Loucy (cell line): ENCODE results near the gene SLC51A.

Experiments
- H2AFZ ChIP-seq: fragments of 200-600 bp; sonication (generic); 2 replicates; pipeline ENCODE4 v1.6.0; 2016; ENCODE audit warnings: antibody characterized with exemption, mild to moderate bottlenecking, low read length, moderate library complexity
- H3F3A ChIP-seq: fragments of 200-600 bp; 2 replicates; pipeline ENCODE4 v1.6.0; 2016; ENCODE audit warnings: antibody characterized with exemption, low read depth, mild to moderate bottlenecking
- H3K27me3 ChIP-seq: fragments of 200-600 bp; sonication (generic); 2 replicates; pipeline ENCODE4 v1.6.1; 2014; ENCODE audit warnings: low read length, mild to moderate bottlenecking; ENCODE audit not compliant: insufficient read depth, poor library complexity, severe bottlenecking
- H3K36me3 ChIP-seq: fragments of 200-600 bp; sonication (generic); 2 replicates; pipeline ENCODE4 v1.6.1; 2016; ENCODE audit warnings: low read length; ENCODE audit not compliant: insufficient read depth
- H3K4me1 ChIP-seq: fragments of 200-600 bp; sonication (generic); 2 replicates; pipeline ENCODE4 v1.5.1; 2014; ENCODE audit warnings: low read length, mild to moderate bottlenecking; ENCODE audit not compliant: insufficient read depth, poor library complexity, severe bottlenecking
- H3K4me2 ChIP-seq: fragments of 200-600 bp; sonication (generic); 2 replicates; pipeline ENCODE4 v1.6.0; 2014; ENCODE audit warnings: antibody characterized with exemption, low read length, low read depth, mild to moderate bottlenecking; ENCODE audit not compliant: poor library complexity, severe bottlenecking
- H3K4me3 ChIP-seq: fragments of 200-600 bp; sonication (generic); 2 replicates; pipeline ENCODE4 v1.5.1; 2014; ENCODE audit warnings: low read length, mild to moderate bottlenecking, mixed read lengths; ENCODE audit not compliant: poor library complexity, severe bottlenecking
- H3K79me2 ChIP-seq: fragments of 200-600 bp; sonication (generic); 2 replicates; pipeline ENCODE4 v1.6.1; 2014; ENCODE audit warnings: low read length; ENCODE audit not compliant: insufficient read depth
- H3K9ac ChIP-seq: fragments of 200-600 bp; sonication (generic); 2 replicates; pipeline ENCODE4 v1.6.0; 2014; ENCODE audit warnings: mild to moderate bottlenecking, low read depth, low read length, moderate library complexity; ENCODE audit not compliant: poor library complexity, severe bottlenecking
- H3K9me2 ChIP-seq: fragments of 200-600 bp; sonication (generic); replicated peaks from 2 replicates; pipeline ENCODE4 v1.6.1; 2016; ENCODE audit warnings: low read depth, low read length, mixed read lengths
- H3K9me3 ChIP-seq: fragments of 200-600 bp; sonication (generic); 2 replicates; pipeline ENCODE4 v1.6.1; 2014; ENCODE audit warnings: mild to moderate bottlenecking, antibody characterized with exemption, low read length, low read depth; ENCODE audit not compliant: insufficient read depth
- H4K20me1 ChIP-seq: fragments of 200-600 bp; sonication (generic); 2 replicates; pipeline ENCODE4 v1.6.0; 2014; ENCODE audit warnings: antibody characterized with exemption, low read length, mild to moderate bottlenecking; ENCODE audit not compliant: insufficient read depth, poor library complexity, severe bottlenecking
- CTCF ChIP-seq: fragments of 200-600 bp; sonication (generic); conservative IDR thresholded peaks from 2 replicates; pipeline ENCODE4 v1.5.1; 2014; ENCODE audit warnings: mild to moderate bottlenecking, antibody characterized with exemption, low read length
- EZH2phosphoT487 ChIP-seq: fragments of 200-600 bp; IDR thresholded peaks from 2 replicates; pipeline ENCODE4 v1.6.1; 2018; ENCODE audit warnings: antibody characterized with exemption, mild to moderate bottlenecking, moderate library complexity, borderline replicate concordance

Gene SLC51A

DNA sequence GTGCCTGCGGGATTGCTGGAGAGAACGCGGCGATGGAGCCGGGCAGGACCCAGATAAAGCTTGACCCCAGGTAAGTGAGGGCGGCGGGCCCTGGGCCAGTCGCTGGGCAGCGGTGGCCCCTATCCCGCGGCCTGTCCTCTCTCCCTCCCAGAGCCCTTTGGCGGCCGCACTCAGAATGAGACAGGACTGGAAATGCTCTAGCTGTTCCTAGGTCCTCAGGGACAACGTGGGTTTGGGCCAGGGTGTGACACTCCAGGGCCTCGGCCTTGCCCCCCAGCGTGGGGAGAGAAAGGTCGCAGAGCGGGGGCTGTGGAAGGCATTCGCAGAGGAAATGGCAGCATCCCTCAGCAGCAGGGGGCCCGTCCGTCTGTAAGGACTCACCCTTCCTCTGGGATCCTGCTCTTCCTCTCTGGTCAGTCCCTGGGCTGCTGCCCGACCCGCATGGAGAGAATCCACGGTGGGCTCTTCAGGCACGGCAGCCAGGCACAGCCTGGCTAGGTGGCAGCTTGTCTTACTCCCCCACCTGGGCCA lies 412 bp downstream of the SLC51A start:
- no peak overlapping the region for H3K9ac ChIP-seq
- no peaks in the 10 kb centered on the region for H3K79me2 ChIP-seq
- H3K4me2 ChIP-seq, result no peak overlapping the region
- TF ChIP-seq CTCF (no peak), EZH2phosphoT487 (no peak)
- H3K27me3 ChIP-seq, result no peaks in the 10 kb centered on the region
- peaks cover 29% of the 10 kb centered on the region for H3K4me1 ChIP-seq
- H4K20me1 ChIP-seq, result no peaks in the 10 kb centered on the region
- no peak overlapping the region for H3K4me3 ChIP-seq
- no peaks in the 10 kb centered on the region for H3K36me3 ChIP-seq
- H3K9me3 ChIP-seq, result no peaks in the 10 kb centered on the region
- H3K9me2 ChIP-seq, result no peaks in the 10 kb centered on the region
- H3F3A ChIP-seq, result no peaks in the 10 kb centered on the region
- no peak overlapping the region for H2AFZ ChIP-seq

DNA sequence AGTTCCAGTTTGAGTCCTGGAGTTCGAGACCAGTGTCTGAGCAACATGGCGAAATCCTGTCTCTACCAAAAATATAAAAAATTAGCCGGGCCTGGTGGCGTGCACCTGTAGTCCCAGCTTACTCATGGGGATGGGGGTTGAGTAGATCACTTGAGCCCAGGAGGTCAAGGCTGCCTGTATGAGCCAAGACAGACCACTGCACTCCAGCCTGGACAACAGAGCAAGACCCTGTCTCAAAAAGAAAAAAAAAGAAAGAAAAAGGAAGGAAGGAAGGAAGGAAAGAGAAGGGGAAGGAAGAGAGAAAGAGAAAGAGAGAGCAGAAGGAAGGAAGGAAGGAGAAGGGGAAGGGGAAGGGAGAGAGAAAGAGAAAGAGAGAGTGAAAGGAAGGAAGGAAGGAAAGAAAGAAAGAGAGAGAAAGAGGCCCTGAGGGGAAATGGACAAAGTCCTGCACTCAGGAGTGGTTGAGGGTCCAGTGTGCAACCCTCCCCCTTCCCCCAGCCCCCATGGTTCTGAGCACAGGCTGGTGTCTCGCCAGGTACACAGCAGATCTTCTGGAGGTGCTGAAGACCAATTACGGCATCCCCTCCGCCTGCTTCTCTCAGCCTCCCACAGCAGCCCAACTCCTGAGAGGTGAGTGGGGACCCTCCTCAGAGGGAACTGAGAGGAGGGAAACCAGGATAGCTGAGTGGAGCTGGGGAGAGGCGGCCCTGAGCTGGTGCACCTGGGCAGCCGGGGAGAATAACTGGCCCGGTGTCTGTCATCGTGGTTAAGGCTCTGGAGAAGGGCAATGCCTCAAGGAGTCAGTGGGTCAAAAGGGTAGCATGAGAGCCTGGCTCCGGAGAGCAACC lies 1.2 kb downstream of the SLC51A start:
- Histone ChIP-seq H3K9me2 (no peaks in the 10 kb centered on the region), H3F3A (no peaks in the 10 kb centered on the region), H3K9ac (no peak overlapping the region), H3K27me3 (no peaks in the 10 kb centered on the region), H2AFZ (no peak overlapping the region), H3K4me2 (peak overlapping the region; percentile 77), H3K9me3 (no peaks in the 10 kb centered on the region), H3K36me3 (no peaks in the 10 kb centered on the region), H3K4me3 (no peak overlapping the region), H3K4me1 (peaks cover 29% of the 10 kb centered on the region), H3K79me2 (no peaks in the 10 kb centered on the region), H4K20me1 (no peaks in the 10 kb centered on the region)
- TF ChIP-seq EZH2phosphoT487, result no peak
- TF ChIP-seq CTCF, result no peak

DNA sequence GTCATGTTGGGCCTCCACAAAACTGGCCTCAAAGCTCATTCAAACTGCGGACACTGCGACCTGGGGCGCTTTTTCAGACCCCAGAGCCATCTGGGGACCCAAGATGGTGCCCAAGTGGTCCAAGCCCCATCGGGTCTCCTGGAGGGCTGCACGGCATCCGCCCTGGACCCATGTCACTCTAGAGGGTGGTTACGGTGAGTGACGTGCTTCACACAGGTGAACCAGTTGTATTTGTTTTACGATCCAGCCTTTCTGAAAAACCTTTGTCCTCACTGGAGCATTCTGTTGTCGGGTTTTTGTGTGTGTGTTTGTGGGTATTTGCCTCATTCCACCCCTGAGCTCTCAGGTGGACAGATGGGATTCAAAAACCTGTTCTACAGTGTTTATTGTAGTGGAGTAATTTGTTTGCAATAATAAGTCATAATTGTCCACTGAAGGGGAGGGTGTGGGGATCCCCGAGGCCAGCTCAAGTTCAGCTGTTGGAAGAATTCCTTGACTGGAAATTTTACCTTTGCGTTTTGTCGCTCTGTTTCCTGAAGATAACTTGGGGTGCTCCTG lies 1.9 kb downstream of the SLC51A start:
- H3K4me1 ChIP-seq, result peaks cover 29% of the 10 kb centered on the region
- H3K9ac ChIP-seq, result peak overlapping the region; percentile 43
- peak overlapping the region; percentile 66 for H3K4me3 ChIP-seq
- no peaks in the 10 kb centered on the region for H3K27me3 ChIP-seq
- TF ChIP-seq EZH2phosphoT487 (no peak), CTCF (no peak)
- H2AFZ ChIP-seq, result no peak overlapping the region
- H3F3A ChIP-seq, result no peaks in the 10 kb centered on the region
- H4K20me1 ChIP-seq, result no peaks in the 10 kb centered on the region
- H3K9me2 ChIP-seq, result no peaks in the 10 kb centered on the region
- no peaks in the 10 kb centered on the region for H3K36me3 ChIP-seq
- H3K4me2 ChIP-seq, result peak overlapping the region; percentile 77
- no peaks in the 10 kb centered on the region for H3K79me2 ChIP-seq
- H3K9me3 ChIP-seq, result no peaks in the 10 kb centered on the region
